Endothelial cell of umbilical vein (primary cell): ENCODE results near the gene PRXL2A. TPM values are rescaled to one million over a fixed set of nuclear protein-coding genes. Genes with fewer than 3 reads are reported as not detected.

Source experiments
- BruUV-seq: library from RNA; stranded (reverse); fragments of 400-500 nt; replicated peaks from 2 replicates; lab custom pipeline; 2021; lab: Mats Ljungman, UMichigan
- CTCF ChIA-PET: fragments of 300-600, 350-600 bp; sonication (Branson Sonifier 250); formaldehyde crosslinking; loops from one replicate; lab custom pipeline; 2021; ENCODE audit warnings: antibody characterized with exemption, inconsistent platforms; lab: Charles Lee
- POLR2A ChIA-PET: fragments of 300-600, 350-600 bp; sonication (Branson Sonifier 250); formaldehyde crosslinking; loops from one replicate; lab custom pipeline; 2021; ENCODE audit warnings: antibody characterized with exemption, inconsistent platforms; lab: Charles Lee
- DNase-seq: peaks from one replicate; pipeline ENCODE4 v3.0.0-alpha.2; 2011; ENCODE audit warnings: low read depth, low spot score
- FAIRE-seq: peaks from 2 replicates; lab custom pipeline; 2011; peaks lifted over from hg19 to GRCh38; lab: Jason Lieb, UNC
- H2AFZ ChIP-seq: 2 replicates; pipeline ENCODE4 v1.6.0; 2012; ENCODE audit warnings: low read depth, low read length, control low read depth, inconsistent platforms
- H3K27ac ChIP-seq: 2 replicates; pipeline ENCODE4 v1.5.1; 2011; ENCODE audit warnings: low read depth, mild to moderate bottlenecking, control low read depth, low read length, moderate library complexity; ENCODE audit not compliant: insufficient read depth
- H3K27me3 ChIP-seq, 2 experiments: 2 replicates each; pipeline versions ENCODE4 v1.6.0 to v1.6.1; 2011; ENCODE audit warnings: low read length in 2 of 2, mixed read lengths in 1 of 2; ENCODE audit not compliant: control insufficient read depth in 2 of 2, insufficient read depth in 2 of 2
- H3K36me3 ChIP-seq, 2 experiments: 2 replicates in 1 of 2; 3 replicates in 1 of 2; pipeline ENCODE4 v1.5.1; 2011; ENCODE audit warnings: low read length in 2 of 2, mild to moderate bottlenecking in 1 of 2, moderate library complexity in 1 of 2; ENCODE audit not compliant: control insufficient read depth in 2 of 2, insufficient read depth in 2 of 2; ENCODE audit errors: extremely low read depth in 1 of 2
- H3K4me1 ChIP-seq: 3 replicates; pipeline ENCODE4 v1.5.1; 2011; ENCODE audit warnings: mild to moderate bottlenecking, low read length; ENCODE audit not compliant: control insufficient read depth, insufficient read depth; ENCODE audit errors: extremely low read depth
- H3K4me2 ChIP-seq: 2 replicates; pipeline ENCODE4 v1.6.1; 2011; ENCODE audit warnings: low read length, control low read depth, mixed read lengths; ENCODE audit not compliant: insufficient read depth
- H3K4me3 ChIP-seq, 3 experiments: fragments of 200-600 bp in 1 of 3; sonication (generic), shearing (Covaris generic) in 1 of 3; replicated peaks in 1 of 3; 2 replicates each; pipeline ENCODE4 v1.5.1; 2011 to 2016; ENCODE audit warnings: control low read depth in 3 of 3, low read length in 3 of 3, mild to moderate bottlenecking in 2 of 3, inconsistent platforms in 1 of 3, low read depth in 1 of 3, moderate library complexity in 1 of 3; ENCODE audit not compliant: insufficient read depth in 1 of 3
- H3K79me2 ChIP-seq: 2 replicates; pipeline ENCODE4 v1.6.0; 2012; ENCODE audit warnings: low read length, inconsistent platforms; ENCODE audit not compliant: control insufficient read depth, insufficient read depth
- H3K9ac ChIP-seq: replicated peaks from 2 replicates; pipeline ENCODE3; 2011; ENCODE audit warnings: low read length, control low read depth; ENCODE audit not compliant: insufficient read depth; ENCODE audit errors: extremely low read depth
- H3K9me1 ChIP-seq: replicated peaks from 3 replicates; pipeline ENCODE4 v1.6.0; 2011; ENCODE audit warnings: mild to moderate bottlenecking, low read length; ENCODE audit not compliant: control insufficient read depth, insufficient read depth; ENCODE audit errors: extremely low read depth
- H3K9me3 ChIP-seq: replicated peaks from 2 replicates; pipeline ENCODE4 v1.5.1; 2012; ENCODE audit warnings: low read length, inconsistent platforms; ENCODE audit not compliant: control insufficient read depth, insufficient read depth
- H4K20me1 ChIP-seq: replicated peaks from 2 replicates; pipeline ENCODE3; 2011; ENCODE audit warnings: mild to moderate bottlenecking, low read length; ENCODE audit not compliant: control insufficient read depth, insufficient read depth; ENCODE audit errors: extremely low read depth
- CTCF ChIP-seq, 2 donors: IDR thresholded peaks; 1 replicate in 1 of 2; 2 replicates in 1 of 2; pipeline ENCODE4 v1.5.1; 2011; ENCODE audit warnings: low read length in 2 of 2, mild to moderate bottlenecking in 2 of 2, moderate library complexity in 2 of 2, control low read depth in 1 of 2, inconsistent platforms in 1 of 2, low read depth in 1 of 2; ENCODE audit not compliant: insufficient read depth in 1 of 2; ENCODE audit errors: extremely low read depth in 1 of 2
- EZH2 ChIP-seq: IDR thresholded peaks from 2 replicates; pipeline ENCODE4 v1.6.1; 2012; ENCODE audit warnings: borderline replicate concordance, low read depth, mild to moderate bottlenecking, moderate library complexity, low read length, inconsistent platforms; ENCODE audit not compliant: severe bottlenecking
- FOS ChIP-seq: IDR thresholded peaks from 2 replicates; pipeline ENCODE4 v1.6.1; 2011; ENCODE audit warnings: mild to moderate bottlenecking, low read length, moderate library complexity, borderline replicate concordance; ENCODE audit not compliant: insufficient read depth
- GATA2 ChIP-seq: IDR thresholded peaks from 2 replicates; pipeline ENCODE4 v1.7.0; 2011; ENCODE audit warnings: low read depth, mild to moderate bottlenecking, moderate library complexity, mixed read lengths, low read length; ENCODE audit not compliant: insufficient read length, insufficient read depth
- JUN ChIP-seq: IDR thresholded peaks from 2 replicates; pipeline ENCODE4 v1.6.1; 2011; ENCODE audit warnings: borderline replicate concordance, low read depth; ENCODE audit not compliant: insufficient read length, insufficient read depth
- MYC ChIP-seq: IDR thresholded peaks from one replicate; pipeline ENCODE4 v1.6.1; 2011; ENCODE audit warnings: mild to moderate bottlenecking, low read depth, low read length
- POLR2A ChIP-seq: IDR thresholded peaks from 2 replicates; pipeline ENCODE4 v1.6.1; 2012; ENCODE audit warnings: low read depth, mild to moderate bottlenecking, control low read depth, low read length
- dilution Hi-C: fragments of 300-500 bp; cut with MboI; formaldehyde crosslinking; loops from one replicate; pipeline ENCODE4 v1.15.0; 2019; ENCODE audit warnings: low sequenced_read_pairs; ENCODE audit not compliant: extremely low pct_ligation_motif_present
- intact Hi-C: fragments of 100-400 bp; cut with micrococcal nuclease; formaldehyde crosslinking; loops from one replicate; pipeline ENCODE4 v1.10.0; 2022
- polyA plus RNA-seq, 4 experiments: library from polyadenylated mRNA; depleted of rRNA in 3 of 4; stranded (reverse) in 3 of 4; unstranded in 1 of 4; fragments of >200 nt; gene quantifications; 2 replicates each; pipeline versions ENCODE4 v1.2.1 to v1.2.3, GENCODE V29; 2011 to 2012; ENCODE audit warnings: missing spikeins in 1 of 4
- total RNA-seq: library from RNA; stranded (reverse); gene quantifications from 2 replicates; pipeline ENCODE4 v1.2.3, GENCODE V29; 2021

The PRXL2A gene
- total and polyA plus RNA-seq, 2 donors (not counting 3 experiments of a cell fraction or from before 2014, with no cell fraction given): 113 to 321 TPM

- Histone ChIP-seq H3K79me2 (peaks cover 34% of the 10 kb centered on the region), H3K9me1 (no peaks in the 10 kb centered on the region), H3K27me3 (no peaks in the 10 kb centered on the region), H2AFZ (no peak overlapping the region), H3K4me2 (no peak overlapping the region), H3K9ac (no peak overlapping the region), H3K4me3 (no peak overlapping the region), H3K36me3 (peaks cover 34 to 65% of the 10 kb centered on the region in 2 experiments), H3K9me3 (no peaks in the 10 kb centered on the region), H3K27ac (no peak overlapping the region), H3K4me1 (no peaks in the 10 kb centered on the region), H4K20me1 (no peaks in the 10 kb centered on the region)
- no peak for DNase-seq
- ChIA-PET CTCF (interaction anchor here (0.8 to 1.8 kb wide), 2 partner anchors 10 to 18 kb away, joined by 3 to 5 read pairs; no protein-coding TSS in a partner anchor), POLR2A (no interaction called here)
- FAIRE-seq: no peak
- no TSS peak for BruUV-seq
- TF ChIP-seq FOS (no peak), EZH2 (no peak), CTCF (IDR thresholded peaks at IDR 0.05; ENCODE audit: extremely low read depth in 1 of 2, insufficient read depth in 1 of 2, low read depth in 1 of 2, low read length in 2 of 2) (no peak), JUN (no peak), MYC (no peak), POLR2A (no peak), GATA2 (no peak)
- dilution Hi-C loops: no loop called here
- intact Hi-C loops: no loop called here
Measured at GRCh38 chr10:80425901-80426300, 17.6 kb downstream of the PRXL2A start.
